ENCODE results near the gene PHKA2. TPM values are rescaled to one million over a fixed set of nuclear protein-coding genes. Genes with fewer than 3 reads are reported as not detected.

The PHKA2 gene
- total RNA-seq, 1 donor from 2014 or later = 15.3 TPM

- DNase-seq (ENCODE audit: low read depth) = no peak
These were observed 94.4 kb downstream of the PHKA2 start for GRCh38 chrX:18889346-18890048.

DNA sequence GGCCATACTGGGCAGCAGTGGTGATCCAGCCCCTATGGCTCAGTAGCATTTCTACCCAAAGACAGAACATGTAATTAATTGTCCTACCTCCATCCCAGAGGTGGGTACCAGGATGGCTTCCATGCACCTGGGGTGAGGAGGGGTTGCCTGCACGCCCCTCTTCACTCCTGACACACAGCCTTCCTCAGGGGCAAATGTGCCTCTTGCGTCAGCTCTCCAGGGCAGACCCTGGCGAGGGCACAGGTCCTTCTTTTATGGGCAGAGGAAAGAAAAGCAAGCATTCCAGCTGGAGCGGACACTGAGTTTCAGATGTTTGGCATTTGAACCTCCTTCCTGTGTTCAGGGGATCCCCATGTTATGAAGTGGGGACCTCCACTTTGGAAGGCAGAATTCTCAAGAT is 95.6 kb downstream of the PHKA2 start:
- no peak for DNase-seq (ENCODE audit: low read depth)

GRCh38 chrX:18887825-18888212 is 96.1 kb downstream of the PHKA2 start:
- no peak for DNase-seq (ENCODE audit: low read depth)

- no peak for DNase-seq (ENCODE audit: low read depth)
These were observed 96.6 kb downstream of the PHKA2 start for GRCh38 chrX:18887177-18887824.

GRCh38 chrX:18886344-18887161 is 97.4 kb downstream of the PHKA2 start:
- peak; percentile 58 for DNase-seq (ENCODE audit: low read depth)

- DNase-seq (ENCODE audit: low read depth) = no peak
These were observed 97.9 kb downstream of the PHKA2 start for GRCh38 chrX:18886005-18886343.

DNA sequence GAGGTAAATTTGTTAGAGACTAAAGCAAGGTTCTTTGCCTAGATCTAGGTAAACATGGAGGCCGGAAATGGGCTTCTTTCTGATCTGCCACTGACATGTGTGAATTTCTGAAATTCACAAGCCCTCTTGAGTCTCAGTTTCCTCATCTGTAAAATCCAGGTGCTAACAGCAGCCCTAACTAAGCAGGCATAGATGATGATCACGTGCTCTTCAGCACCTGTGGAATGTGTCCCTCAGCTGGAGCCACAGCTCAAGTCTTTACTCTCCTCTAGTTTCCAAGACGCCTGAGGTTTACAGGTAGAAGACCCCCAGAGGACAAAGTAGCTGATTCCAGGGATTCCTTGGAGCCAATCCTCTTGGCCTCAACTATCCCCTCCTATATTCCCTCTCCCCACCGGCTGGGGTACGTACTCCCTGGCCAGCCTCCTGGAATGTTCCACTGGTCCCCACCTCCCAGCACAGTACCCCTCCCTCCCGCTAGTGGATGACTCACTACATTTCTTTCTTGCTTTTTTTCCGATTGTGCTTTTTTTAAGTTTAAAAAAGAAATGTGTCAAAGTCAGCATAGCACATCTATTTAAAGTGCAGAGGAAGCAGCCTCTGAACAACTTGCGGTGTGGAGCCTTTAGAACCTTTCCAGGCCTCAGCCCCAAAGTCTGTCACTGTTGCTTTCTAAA is 98.4 kb downstream of the PHKA2 start:
- DNase-seq (ENCODE audit: low read depth) = peak; percentile 28

DNA sequence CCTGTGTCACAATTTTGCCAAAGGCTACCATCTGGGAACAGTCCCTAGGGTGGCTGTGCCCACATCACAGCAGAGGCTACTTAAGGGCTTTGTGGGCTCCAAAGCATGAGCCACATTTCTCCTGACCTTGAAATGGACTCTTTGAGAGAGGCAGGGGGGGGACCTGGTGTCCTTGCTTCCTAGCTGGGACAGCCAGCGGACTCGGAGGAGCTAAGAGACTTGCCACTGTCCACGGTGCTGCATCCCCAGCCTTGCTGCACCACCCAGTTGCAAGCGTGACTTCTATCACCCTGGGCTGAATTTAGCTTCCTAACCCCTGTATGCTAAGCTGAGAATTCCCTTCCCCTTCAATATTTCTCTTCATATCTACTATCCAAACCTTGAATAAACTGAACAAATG is 99.0 kb downstream of the PHKA2 start:
- no peak for DNase-seq (ENCODE audit: low read depth)

GRCh38 chrX:18883961-18884765 is 99.8 kb downstream of the PHKA2 start:
- DNase-seq (ENCODE audit: low read depth) = no peak

GRCh38 chrX:18883234-18883960 is 100.5 kb downstream of the PHKA2 start:
- peak; percentile 18 for DNase-seq (ENCODE audit: low read depth)

DNA sequence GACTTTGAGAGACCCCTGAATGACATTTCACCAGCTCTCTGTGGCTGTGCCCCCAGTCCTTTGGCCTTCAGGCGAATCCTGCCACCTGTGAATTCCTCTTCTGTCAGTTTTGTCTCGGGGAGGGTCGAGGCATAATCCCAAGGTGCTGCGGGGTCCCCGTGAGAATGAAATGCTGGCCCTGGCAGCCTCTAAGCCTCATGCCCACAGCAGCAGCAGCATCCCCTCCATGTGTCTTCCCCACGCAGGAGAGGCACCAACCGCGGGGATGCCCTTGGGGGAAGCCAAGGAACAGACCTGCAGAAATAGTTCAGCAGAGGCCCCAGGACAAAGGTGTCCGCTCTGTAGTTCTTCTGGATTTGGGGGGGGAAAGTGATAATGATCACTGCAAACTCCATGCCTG is 104.8 kb downstream of the PHKA2 start:
- DNase-seq (ENCODE audit: low read depth) = no peak

DNA sequence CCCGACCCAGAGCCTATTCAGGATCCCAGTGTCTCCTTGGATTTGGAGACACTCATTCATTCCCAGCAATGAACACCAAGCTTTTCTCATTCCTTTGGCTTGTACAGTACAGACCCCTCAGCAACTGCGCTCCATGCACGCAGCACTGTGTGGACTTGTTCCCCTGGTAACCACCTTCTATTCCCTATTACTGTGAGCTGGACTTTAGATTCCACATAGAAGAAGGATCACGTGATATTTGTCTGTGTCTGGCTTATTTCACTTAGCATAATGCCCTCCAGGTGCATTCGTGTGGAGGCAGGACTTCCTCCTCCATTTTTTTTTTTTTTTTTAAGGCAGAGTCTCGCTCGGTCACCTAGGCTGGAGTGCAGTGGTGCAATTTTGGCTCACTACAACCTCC is 106.4 kb downstream of the PHKA2 start:
- peak; percentile 71 for DNase-seq (ENCODE audit: low read depth)

DNA sequence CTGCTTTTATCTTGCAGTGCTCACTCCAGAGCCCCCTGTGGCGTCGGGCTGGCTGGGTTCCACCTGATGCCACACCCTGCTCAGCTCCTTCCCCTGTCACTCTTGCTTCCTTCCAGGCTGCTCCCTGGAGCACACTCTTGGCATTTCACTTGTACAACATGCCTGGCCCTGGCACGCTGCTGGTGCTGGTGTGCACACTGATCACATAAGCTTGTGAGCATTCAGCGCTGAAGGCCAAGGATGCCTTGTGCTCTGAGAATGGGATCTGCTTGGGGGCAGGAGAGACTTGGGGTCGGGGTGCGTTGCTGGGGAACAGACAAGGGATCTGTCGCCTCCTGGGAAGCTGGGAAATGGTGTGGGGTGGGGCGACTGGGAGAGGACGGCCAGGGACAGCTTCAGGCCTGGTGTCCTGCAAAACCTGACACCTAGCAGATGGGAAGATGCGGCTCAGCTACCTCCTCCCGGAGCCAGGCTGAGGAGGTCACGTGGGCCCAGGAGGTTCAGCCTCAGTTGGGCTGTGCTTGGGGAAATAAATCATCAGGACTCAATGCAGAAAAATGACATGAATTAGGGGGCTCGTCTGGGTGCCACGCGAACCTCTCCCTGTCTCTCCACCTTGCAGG is 108.5 kb downstream of the PHKA2 start:
- DNase-seq (ENCODE audit: low read depth) = no peak

- DNase-seq (ENCODE audit: low read depth) = no peak
These were observed 109.2 kb downstream of the PHKA2 start for GRCh38 chrX:18874560-18875255.

DNA sequence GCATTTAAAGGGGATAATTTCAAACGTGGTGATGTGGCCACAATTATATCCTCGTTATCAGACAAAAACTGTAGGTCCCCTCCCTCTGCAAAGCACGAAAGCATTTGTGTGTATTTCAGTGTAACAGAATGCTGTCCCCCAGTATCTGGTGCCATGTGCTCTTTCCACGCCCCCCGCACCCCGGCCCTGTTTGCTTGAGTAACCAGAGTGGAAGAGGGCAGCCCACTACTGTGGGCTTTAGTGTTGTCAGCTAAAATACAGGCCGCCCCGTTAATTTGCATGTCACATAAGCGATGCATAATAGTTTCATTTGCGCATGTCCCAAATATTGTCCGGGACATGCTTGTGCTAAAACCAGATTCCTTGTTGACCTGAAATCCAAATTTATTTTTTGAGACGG is 110.1 kb downstream of the PHKA2 start:
- DNase-seq (ENCODE audit: low read depth) = no peak

GRCh38 chrX:18873189-18873791 is 110.6 kb downstream of the PHKA2 start:
- peak; percentile 85 for DNase-seq (ENCODE audit: low read depth)

- DNase-seq (ENCODE audit: low read depth) = no peak
These were observed 111.3 kb downstream of the PHKA2 start for GRCh38 chrX:18872621-18873020.

DNA sequence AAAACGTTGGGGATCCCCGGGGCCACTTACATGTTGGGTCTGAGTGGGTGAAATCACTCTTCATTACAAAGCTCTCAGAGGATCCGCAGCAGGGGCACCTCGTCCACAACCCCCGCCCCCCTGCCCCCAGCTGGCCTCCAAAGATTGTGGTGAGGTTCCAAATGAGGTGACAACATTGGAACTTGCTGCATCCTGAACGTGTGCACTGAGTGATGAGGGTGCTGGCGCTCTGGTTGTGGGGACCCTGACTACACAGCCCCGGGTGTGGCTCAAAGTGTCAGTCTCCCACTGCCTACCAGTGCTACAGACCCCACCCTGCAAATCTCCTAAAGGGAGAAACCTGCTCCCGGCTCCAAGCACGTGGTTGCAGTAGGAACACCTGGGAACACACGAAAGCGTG is 111.9 kb downstream of the PHKA2 start:
- DNase-seq (ENCODE audit: low read depth) = no peak

DNA sequence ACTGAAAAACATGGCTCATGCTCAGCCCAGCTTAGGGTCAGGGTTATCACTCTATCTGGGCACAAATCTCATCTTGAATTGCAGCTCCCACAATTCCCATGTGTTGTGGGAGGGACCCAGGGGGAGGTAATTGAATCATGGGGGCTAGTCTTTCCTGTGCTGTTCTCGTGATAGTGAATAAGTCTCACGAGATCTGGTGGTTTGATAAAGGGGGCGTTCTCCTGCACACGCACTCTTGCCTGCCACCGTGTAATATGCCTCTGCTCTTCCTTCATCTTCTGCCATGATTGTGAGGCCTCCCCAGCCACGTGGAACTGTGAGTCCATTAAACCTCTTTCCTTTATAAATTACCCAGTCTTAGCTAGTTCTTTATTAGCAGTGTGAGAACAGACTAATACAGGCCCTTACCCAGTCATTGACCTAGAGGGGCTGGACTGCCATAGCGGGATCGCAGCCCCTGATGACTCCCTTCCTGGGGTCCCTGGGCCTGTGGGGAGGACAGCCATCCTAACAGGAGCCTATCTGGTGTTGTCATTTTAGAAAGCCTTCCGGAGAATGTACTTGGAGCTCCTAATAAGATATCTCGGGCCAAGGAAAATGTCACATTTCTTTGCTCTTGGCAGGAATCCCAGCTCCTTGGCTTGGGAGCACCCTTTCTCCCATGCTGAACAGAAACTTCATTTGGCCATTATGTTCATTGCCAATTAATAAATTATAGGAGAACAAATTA is 112.6 kb downstream of the PHKA2 start:
- no peak for DNase-seq (ENCODE audit: low read depth)

Measured in renal cortical epithelial cell (primary cell).